GM10266 (cell line): ENCODE results near the gene ELFN1.

ENCODE experiments used
- DNase-seq: peaks from one replicate; pipeline ENCODE4 v3.0.0; 2012; ENCODE audit errors: extremely low spot score
- CTCF ChIP-seq: IDR thresholded peaks from 2 replicates; pipeline ENCODE4 v1.5.1; 2012; ENCODE audit warnings: mild to moderate bottlenecking, low read depth; ENCODE audit not compliant: control insufficient read depth, insufficient read depth; ENCODE audit errors: missing control alignments

Gene ELFN1

DNA sequence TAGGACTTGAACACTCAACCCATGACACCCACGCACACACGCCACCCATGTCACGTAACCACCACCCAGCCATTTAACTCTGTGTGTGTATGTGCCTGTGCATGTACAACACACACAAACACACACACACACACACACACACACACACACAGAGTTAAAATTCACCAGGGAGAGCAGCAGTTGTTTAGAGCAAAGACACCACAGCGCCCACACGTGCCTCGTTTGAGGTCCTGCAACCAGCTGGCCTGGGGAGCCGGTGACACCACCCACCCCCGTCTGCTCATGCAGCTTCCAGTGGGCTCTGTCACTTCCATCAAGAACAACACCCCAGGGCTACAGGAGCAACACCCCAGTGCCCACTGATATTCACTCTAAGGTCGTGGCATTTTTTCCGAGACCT, 97.4 kb downstream of the ELFN1 start:
- no peak for TF ChIP-seq CTCF
- DNase-seq = no peak

DNA sequence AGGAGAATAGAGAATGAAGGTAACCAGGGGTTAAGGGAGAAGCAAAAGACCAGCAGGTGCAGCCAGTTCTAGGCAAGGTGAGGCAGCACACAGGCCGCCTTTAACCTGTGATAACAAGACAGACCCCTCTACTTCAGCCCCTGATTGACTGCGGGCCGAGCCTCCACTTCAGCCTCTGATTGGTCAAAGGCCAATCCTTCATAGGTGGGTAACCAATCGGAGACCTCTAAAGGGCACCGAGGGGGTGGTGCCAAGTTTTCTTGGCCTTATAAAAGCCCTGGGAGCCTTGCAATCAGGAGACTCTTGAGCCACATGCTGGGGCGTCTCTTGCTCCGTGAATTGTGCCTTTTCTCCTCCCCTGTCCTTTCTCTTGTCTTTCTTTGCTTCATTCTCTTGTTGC, 98.8 kb downstream of the ELFN1 start:
- no peak for DNase-seq
- TF ChIP-seq CTCF = no peak

- DNase-seq = no peak
- no peak for TF ChIP-seq CTCF
Measured at GRCh38 chr7:1769286-1770200, 99.5 kb downstream of the ELFN1 start.

DNA sequence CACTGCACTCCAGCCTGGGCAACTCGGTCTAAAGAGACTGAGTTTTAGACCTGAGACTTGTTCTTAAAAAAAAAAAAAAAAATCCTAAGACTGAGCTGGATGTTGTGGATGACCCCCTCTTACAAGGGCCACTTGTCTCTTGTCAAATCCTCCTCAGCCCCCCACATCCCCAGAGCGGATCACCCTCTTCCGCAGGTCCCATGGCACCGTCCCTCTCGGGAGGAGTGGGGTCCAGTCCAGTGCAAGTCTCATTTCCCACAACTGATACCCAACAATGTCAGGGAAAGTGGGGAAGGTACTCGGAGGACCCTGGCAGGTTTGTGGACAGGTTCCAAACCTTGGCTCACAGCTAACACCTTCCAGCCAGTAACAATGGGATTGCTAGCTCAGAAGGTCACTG, 100.3 kb downstream of the ELFN1 start:
- DNase-seq = no peak
- TF ChIP-seq CTCF = no peak

DNA sequence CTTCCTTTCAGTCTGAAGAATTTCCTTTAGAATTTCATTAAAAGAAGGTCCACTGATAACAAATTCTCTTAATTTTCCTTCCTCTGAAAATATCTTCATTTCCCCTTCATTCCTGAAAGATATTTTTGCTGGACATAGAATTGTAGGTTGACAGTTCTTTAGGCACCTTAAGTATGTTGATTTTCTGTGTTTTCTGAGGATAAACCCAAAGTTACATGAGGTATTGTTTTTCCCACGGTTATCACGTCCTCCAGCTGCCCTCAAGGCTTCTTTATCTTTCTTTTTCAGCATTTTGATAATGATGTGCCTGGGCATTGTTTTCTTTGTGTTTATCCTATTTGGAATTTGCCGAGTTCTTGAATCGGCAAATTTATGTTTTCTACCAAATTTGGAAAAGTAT, 105.3 kb downstream of the ELFN1 start:
- no peak for DNase-seq
- no peak for TF ChIP-seq CTCF

DNA sequence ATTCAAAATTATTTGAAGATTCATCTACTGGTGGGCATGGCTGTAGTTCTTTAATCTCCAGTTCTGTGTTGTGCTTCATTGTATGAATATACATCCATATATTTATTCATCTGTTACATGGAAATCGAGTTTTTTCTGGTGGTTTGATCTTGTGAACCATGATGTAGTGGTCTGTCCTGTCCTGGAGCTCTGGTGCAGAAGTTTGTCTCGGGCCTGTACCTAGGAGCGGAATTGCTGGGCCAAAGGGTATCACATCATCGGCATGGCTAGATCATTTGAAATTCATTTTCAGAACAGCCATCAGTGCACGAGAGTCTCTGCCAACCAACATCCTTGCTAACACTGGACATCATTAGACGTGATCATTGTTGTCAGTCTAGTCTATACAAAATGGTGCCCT, 107.0 kb downstream of the ELFN1 start:
- no peak for TF ChIP-seq CTCF
- DNase-seq = no peak

- DNase-seq = no peak
- no peak for TF ChIP-seq CTCF
Measured at GRCh38 chr7:1779445-1779844, 109.4 kb downstream of the ELFN1 start.
